ENCODE measurements around the gene EPHB2. TPM values are rescaled to one million over a fixed set of nuclear protein-coding genes. Genes with fewer than 3 reads are reported as not detected.
A peak's percentile ranks its signal among the peaks of the same experiment; 100 is the strongest.

EPHB2 gene
- total and polyA plus RNA-seq, 11 donors: 0.11 to 6.3 (median 0.70) TPM

- WGBS, 4 donors: 88 to 98% (median 95%) methylated on average over 1 of the region's 1 CpG; no CpG with 5 or more reads in 1 of the 4 donors
- no peaks in the 10 kb centered on the region for H3K9me3 ChIP-seq
- peaks cover 0 to 14% (median 0%) of the 10 kb centered on the region in 9 donors for H3K27me3 ChIP-seq
- ATAC-seq (no peak), DNase-seq (no peak)
- H3K4me3 ChIP-seq: no peak overlapping the region
- intact Hi-C loops (cut with DNase I): loop anchor here in 4 of 10 donors (10.0 kb wide), 2 partner anchors 218 to 248 kb away; no protein-coding TSS in a partner anchor
- no peaks in the 10 kb centered on the region for H3K36me3 ChIP-seq
- H3K4me1 ChIP-seq: peaks cover 0 to 19% (median 0%) of the 10 kb centered on the region in 12 donors
- no peak for TF ChIP-seq POLR2A (IDR thresholded peaks at IDR 0.05)
- H3K27ac ChIP-seq: no peak overlapping the region
These were observed 212.0 kb downstream of the EPHB2 start for GRCh38 chr1:22922640-22923039.

GRCh38 chr1:22925111-22925510 lies 214.5 kb downstream of the EPHB2 start:
- intact Hi-C loops (cut with DNase I): loop anchor here in 4 of 10 donors (10.0 kb wide), 2 partner anchors 220 to 250 kb away; no protein-coding TSS in a partner anchor
- H3K4me3 ChIP-seq: no peak overlapping the region

GRCh38 chr1:22930240-22930912 lies 219.7 kb downstream of the EPHB2 start:
- peak; percentile 28 to 70 (median 39) for DNase-seq

More at GRCh38 chr1:22925111-22925510, 214.5 kb downstream of the EPHB2 start:
- DNase-seq (no peak), ATAC-seq (no peak)
- Histone ChIP-seq H3K9me3 (no peaks in the 10 kb centered on the region), H3K27ac (no peak overlapping the region), H3K27me3 (peaks cover 0 to 15% (median 0%) of the 10 kb centered on the region in 9 donors), H3K4me1 (peaks cover 0 to 19% (median 0%) of the 10 kb centered on the region in 12 donors), H3K36me3 (no peaks in the 10 kb centered on the region)
- TF ChIP-seq POLR2A (IDR thresholded peaks at IDR 0.05): no peak
- no peak for TF ChIP-seq CTCF (IDR thresholded peaks at IDR 0.05)
- 72 to 74% (median 73%) methylated on average over 9 of the region's 9 CpGs for WGBS, 4 donors

GRCh38 chr1:22932803-22933470 lies 222.3 kb downstream of the EPHB2 start:
- no peak for DNase-seq
- peaks cover 0 to 6% (median 0%) of the 10 kb centered on the region in 12 donors for H3K9me3 ChIP-seq
- H3K4me3 ChIP-seq: no peak overlapping the region
- no peak for ATAC-seq
- no peak for TF ChIP-seq CTCF (IDR thresholded peaks at IDR 0.05)
- TF ChIP-seq POLR2A (IDR thresholded peaks at IDR 0.05): no peak
- peaks cover 0 to 12% (median 0%) of the 10 kb centered on the region in 9 donors for H3K27me3 ChIP-seq
- 25 to 46% (median 37%) methylated on average over 4 of the region's 4 CpGs for WGBS, 4 donors
- H3K36me3 ChIP-seq: no peaks in the 10 kb centered on the region
- H3K27ac ChIP-seq: no peak overlapping the region
- intact Hi-C loops (cut with DNase I): loop anchor here in 3 of 10 donors (5.0 kb wide), 2 partner anchors 231 to 261 kb away; no protein-coding TSS in a partner anchor
- no peaks in the 10 kb centered on the region for H3K4me1 ChIP-seq

More at GRCh38 chr1:22930240-22930912, 219.7 kb downstream of the EPHB2 start:
- Histone ChIP-seq H3K4me1 (no peaks in the 10 kb centered on the region), H3K27ac (no peak overlapping the region), H3K27me3 (peaks cover 0 to 19% (median 0%) of the 10 kb centered on the region in 9 donors), H3K9me3 (peaks cover 0 to 6% (median 0%) of the 10 kb centered on the region in 12 donors), H3K36me3 (no peaks in the 10 kb centered on the region), H3K4me3 (no peak overlapping the region)
- intact Hi-C loops (cut with DNase I): loop anchor here in 8 of 10 donors (1.0 to 5.0 kb wide), 6 partner anchors 226 to 258 kb away; no protein-coding TSS in a partner anchor
- ATAC-seq: peak; percentile 51 to 85 (median 79)
- 29 to 44% (median 36%) methylated on average over 9 to 11 of the region's 11 CpGs for WGBS, 4 donors
- TF ChIP-seq POLR2A (IDR thresholded peaks at IDR 0.05) (no peak), CTCF (IDR thresholded peaks at IDR 0.05) (peak; percentile 34 to 71 (median 64))
